Stimulated activated CD8-positive, alpha-beta memory T cell treated with anti-CD3 and anti-CD28 coated beads, Interleukin-15, amount 100 ng/mL, for 4 hours (primary cell): Measurements from ENCODE around the gene MTA3.
"Not testable (repeated sequence)": the region's sequence is repeated elsewhere in the genome, so short reads cannot be mapped to it uniquely, and the experiment has no call there.

Experiments
- DNase-seq, 2 donors: peaks; one replicate each; pipeline ENCODE4 v3.0.0-alpha.2; 2020; ENCODE audit warnings: low read depth in 2 of 2

The MTA3 gene

DNA sequence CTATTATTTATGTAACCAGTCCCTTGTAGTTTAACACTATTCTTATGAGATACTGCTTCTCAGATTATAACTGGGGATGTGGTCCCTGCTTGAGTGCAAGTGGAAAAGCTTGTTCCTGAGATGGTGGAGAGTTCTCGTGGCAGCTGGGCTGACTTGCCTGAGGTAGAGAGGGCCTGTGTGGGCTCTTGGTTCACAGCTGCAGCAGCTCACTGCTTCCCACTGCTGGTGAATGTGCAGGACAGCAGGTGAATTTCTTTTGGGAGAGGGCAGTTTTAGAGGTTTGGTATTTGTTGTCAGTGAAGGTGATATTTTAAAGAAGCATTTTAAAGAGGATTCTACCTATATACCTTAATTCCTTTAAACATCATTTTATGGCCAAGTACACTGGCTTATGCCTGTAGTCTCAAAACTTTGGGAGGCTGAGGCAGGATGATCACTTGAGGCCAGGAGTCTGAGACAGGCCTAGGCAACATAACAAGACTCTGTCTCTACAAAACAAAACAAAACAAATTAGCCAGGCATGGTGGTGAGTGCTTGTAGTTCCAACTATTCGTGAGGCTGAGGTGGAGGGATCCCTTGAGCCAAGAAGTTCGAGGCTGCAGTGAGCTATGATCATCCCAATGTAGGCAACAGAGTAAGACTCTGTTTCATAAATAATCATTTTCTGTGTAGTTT lies 94.8 kb downstream of the MTA3 start:
- DNase-seq: peak; percentile 22 to 28

GRCh38 chr2:42663828-42664227 lies 95.4 kb downstream of the MTA3 start:
- no peak for DNase-seq

DNA sequence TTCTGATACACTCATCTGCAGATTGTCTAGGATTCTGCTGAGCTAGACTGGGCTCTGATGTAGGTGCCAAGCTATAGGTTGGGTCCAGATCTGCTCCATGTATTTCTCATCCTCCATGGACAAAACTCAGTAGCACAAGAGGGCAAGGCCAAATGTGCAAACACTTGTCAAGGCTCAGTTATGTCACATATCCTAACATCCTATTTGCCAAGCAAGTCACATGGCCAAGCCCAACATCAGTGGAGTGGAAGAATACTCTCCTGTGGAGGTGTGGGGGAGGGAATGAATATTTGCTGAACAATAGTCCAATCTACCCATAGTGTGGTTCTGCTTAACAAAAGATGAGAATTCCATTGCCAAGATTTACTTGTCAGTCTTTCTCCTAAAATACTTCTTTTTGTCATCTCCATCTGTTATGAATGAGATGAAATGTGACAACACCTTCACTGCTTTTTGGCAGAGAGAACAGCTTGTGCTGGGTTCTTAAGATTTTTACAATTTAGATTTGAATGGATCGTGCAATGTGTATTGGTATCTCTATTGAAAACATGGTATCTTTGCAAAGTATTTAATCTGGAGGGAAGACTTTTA lies 105.7 kb downstream of the MTA3 start:
- no peak for DNase-seq

DNA sequence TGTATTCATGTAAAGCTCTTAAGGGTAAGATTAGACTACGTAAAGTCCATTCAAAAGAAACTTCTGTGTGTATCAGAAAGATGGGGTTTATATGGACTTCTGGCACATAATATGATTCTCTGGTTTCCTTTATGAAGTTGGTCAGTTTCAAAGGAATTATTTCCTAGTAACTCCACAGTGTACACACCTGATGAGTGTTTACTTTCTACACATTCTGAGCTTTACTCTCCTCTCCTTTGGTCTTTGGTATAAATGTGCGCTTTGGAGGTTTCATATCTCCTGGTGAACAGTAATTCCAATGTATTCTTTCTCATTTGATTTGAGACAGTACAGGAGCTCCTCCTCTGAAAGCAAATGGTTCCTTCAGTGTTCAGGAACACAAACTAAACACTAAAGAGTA lies 107.4 kb downstream of the MTA3 start:
- DNase-seq: no peak

GRCh38 chr2:42685303-42685702 lies 116.9 kb downstream of the MTA3 start:
- no peak for DNase-seq

- DNase-seq: no peak
Observed at GRCh38 chr2:42693013-42693615, 124.7 kb downstream of the MTA3 start.

DNA sequence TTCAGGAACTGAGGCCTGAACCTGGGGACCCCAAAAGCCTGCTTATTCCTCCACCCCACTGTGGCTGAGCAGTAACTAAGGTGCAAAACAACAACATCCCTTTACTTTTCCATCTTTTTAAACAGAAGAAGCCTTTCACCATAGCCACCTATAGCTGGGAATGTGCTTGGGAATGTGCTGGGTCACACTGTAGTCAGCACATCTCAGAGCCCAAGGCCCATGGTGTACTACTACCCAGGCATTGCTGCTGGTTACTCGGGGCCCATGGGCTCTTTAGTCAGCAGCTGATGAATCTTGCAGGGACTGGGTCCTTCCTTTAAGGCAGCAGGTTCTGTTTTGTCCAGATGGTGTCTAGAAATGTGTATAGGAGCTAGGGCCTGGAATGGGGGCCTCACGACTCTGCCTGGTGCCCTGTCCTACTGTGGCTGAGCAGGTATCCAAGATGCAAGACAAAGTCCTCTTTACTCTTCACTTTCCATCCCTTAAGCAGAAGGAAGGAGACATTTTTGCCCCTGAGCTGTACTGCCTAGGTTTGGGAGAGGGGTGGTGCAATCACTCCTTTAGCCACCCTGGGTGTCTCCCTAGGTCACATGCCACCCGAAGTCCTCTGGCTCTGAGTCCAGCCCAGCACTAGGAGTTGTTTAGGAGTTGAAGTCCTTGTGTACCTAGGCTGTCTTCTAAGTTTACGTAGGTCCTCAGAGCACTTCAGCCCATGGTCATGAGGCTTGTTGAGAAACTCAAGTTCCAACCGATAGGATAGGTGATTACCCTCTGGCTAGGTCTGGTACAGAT lies 125.5 kb downstream of the MTA3 start:
- DNase-seq: no peak

DNA sequence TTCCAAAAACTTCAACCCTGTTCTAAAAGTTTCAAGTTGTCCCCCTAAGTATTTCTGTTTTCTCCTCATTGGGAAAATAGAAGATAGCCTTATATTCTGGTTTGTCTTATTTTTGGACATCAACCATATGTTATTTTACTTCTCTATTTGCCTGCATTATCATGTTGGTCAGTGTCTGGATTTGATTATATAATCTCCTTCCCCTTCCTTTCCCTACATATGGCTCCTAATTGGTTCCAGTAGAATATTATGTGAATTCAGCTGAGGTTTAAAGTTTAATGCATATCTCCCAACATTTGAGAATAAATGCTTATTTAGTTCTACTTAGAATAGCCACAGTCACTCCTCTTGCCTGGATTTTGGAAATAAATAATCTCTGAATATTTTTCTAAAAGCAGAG lies 128.6 kb downstream of the MTA3 start:
- no peak for DNase-seq

DNA sequence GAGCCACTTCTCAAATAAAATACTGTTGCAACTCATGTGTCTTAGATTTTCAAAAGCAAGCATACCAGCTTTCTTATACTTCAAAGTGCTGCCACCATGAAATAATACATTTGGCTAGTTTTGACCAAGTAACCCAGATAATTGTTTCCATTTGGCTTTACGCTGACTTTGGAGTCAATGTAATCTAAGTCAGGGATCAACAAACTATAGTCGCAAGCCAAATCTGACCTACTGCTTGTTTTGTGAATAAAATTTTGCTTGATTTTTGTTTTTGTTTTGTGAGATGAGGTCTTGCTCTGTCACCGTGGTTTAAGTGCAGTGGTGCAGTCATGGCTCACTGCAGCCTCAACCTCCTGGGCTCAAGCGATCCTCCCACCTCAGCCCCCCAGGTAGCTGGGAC lies 130.5 kb downstream of the MTA3 start:
- no peak for DNase-seq

DNA sequence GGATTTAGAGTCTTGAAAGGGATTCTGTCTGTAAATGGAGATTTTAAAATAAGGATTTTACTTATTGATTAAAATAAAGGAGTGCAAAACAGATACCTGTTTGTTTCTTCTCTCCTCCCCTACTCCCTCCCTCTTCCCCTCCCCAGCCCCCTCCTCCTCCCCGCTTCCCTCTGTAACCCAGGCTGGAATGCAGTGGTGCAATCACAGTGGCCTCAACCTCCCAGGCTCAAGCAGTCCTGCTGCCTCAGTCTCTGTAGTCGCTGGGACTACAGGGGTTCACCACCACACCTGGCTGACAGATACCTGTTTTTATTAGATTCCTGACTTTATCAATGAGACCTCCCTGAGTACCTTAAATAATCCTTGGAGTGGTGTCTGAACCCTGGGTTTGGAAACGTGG lies 138.4 kb downstream of the MTA3 start:
- no peak for DNase-seq

DNA sequence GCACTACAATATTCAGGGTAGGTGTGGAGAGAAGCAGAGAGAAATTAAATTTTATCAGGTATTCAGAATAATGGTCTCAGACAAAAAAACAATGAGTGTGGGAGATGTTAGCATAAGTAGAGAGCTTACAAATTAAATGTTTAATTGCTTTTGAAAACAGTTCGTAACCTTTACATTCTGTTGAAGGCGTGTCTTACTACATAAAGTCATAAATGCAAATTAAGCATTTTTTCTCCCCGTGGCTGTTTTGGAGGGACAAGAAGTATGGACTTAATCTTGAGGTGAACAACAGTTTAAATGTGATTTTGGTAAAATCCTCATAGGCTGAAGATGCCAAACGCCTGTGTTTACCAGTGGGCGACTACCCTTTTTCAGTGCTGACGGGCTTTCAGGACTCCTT lies 139.7 kb downstream of the MTA3 start:
- no peak for DNase-seq

- DNase-seq: no peak
Observed at GRCh38 chr2:42711896-42712295, 143.5 kb downstream of the MTA3 start.

DNA sequence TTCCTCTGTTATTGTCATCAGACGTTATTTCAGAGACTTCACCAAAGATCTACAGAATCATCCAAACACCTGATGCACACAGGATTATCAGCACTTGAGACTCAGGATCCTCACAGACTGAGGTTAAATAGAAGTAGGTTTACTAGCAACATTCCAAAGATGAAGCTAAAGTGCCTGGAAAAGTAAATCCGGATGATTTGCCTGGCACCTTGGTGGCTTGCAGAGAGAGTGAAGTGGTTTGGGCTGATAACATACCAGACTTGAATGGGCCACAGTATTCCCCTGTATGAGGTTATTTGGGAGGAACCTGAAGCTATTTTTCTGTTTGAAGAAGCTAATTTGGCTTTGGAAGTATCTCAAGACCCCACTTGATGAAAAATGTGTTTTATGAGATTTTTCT lies 144.5 kb downstream of the MTA3 start:
- no peak for DNase-seq

- DNase-seq: no peak
Observed at GRCh38 chr2:42713920-42714319, 145.5 kb downstream of the MTA3 start.

DNA sequence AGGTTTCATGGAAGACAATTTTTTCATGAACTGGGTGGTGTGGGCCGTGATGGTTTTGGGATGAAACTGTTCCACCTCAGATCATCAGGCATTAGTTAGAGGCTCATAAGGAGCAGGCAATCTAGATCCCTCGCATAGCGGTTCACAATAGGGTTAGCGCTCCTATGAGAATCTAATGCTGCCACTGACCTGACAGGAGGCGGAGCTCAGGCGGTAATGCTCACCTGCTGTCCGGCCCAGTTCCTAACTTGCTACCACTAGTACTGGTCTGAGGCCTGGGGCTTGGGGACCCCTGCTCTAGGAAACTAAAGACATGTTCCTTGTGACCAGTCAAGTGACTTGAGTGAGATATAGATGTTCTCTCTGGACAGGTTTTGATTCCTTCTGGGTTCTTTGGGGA lies 146.3 kb downstream of the MTA3 start:
- no peak for DNase-seq

DNA sequence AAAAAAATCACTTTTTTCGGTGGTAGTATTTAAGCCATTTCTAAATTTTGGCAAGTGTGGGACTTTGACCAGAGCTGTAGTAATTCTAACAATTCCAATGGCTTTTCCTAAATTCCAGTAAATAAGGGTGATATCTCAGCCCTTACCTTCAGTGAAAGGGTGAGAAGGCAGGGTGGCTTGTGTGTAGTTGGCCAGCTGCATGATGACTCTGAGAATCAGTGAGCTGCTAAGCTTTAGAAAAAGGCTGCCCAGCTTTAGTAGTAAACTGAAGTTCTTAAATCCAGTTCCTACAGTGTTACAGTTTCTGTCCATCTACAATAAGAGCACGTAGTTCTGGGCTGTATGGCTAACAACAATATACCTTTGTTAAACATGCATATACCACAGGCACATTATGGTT lies 153.5 kb downstream of the MTA3 start:
- no peak for DNase-seq

- no peak for DNase-seq
Observed at GRCh38 chr2:42722320-42723190, 154.1 kb downstream of the MTA3 start.

GRCh38 chr2:42723465-42723864 lies 155.0 kb downstream of the MTA3 start:
- DNase-seq: no peak

GRCh38 chr2:42724886-42725285 lies 156.5 kb downstream of the MTA3 start:
- DNase-seq: no peak

- no peak for DNase-seq
Observed at GRCh38 chr2:42725657-42726056, 157.2 kb downstream of the MTA3 start.

GRCh38 chr2:42726680-42727079 lies 158.2 kb downstream of the MTA3 start:
- DNase-seq: no peak

- DNase-seq: not testable (repeated sequence)
Observed at GRCh38 chr2:42731316-42731715, 162.9 kb downstream of the MTA3 start.
